Prostate gland (tissue), 2 donors: ENCODE measurements around the gene FAM89B.

Experiments used
- POLR2A ChIP-seq: fragments of 450-650 bp; IDR thresholded peaks from one replicate; pipeline ENCODE4 v1.6.1; 2016; ENCODE audit warnings: antibody characterized with exemption, mild to moderate bottlenecking
- POLR2AphosphoS5 ChIP-seq: sonication (generic); formaldehyde crosslinking; IDR thresholded peaks from one replicate; pipeline ENCODE4 v1.6.1; 2017; ENCODE audit warnings: antibody characterized with exemption
- TF ChIP-seq, protein P1 (sequence below), 4 experiments: fragments of 200-600 bp in 2 of 4; fragments of 450-650 bp in 2 of 4; sonication (generic) in 2 of 4; IDR thresholded peaks; 1 replicate in 3 of 4; 2 replicates in 1 of 4; pipeline ENCODE4 v1.5.1; 2016 to 2019; ENCODE audit warnings: antibody characterized with exemption in 4 of 4, mild to moderate bottlenecking in 2 of 4, moderate library complexity in 2 of 4

DNA sequence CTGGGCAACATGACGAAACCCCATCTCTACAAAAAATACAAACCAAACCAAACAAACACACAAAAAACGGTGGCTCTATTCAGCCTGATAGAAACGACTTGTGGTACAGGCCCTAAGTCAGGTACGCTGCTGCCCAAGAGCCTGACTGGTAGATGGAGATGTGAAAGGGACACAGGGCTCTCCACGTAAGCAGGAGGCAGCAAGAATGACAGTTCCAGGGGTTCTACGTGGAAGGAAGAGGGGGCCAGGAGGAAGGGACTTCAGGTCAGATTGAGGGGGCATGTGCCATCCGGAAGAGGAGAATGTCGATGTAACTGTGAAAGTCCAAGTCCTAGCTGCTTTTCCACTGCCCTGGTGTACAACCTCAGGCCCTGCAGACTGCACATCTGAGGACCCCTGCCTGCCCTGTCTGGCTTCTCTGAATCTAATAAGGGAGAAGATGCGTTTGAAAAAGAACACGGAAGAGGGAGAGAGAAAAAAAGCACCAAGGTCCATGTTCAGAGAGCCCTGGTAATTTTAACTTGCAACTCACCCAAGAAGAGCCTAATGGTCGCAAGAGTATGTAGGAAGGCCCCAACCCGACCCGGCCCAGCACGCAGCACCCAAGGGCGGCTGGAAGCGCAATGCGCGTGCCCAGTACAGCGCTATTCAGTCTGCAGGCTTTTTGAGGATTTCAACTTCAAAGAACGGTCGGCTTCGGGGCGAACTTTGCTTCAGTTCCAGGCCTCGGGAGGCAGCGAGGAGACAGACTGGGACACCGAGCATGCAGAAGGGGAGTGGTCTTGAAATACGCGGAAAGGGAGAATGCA lies 3.0 kb upstream of the FAM89B start:
- TF ChIP-seq, protein P1, sequence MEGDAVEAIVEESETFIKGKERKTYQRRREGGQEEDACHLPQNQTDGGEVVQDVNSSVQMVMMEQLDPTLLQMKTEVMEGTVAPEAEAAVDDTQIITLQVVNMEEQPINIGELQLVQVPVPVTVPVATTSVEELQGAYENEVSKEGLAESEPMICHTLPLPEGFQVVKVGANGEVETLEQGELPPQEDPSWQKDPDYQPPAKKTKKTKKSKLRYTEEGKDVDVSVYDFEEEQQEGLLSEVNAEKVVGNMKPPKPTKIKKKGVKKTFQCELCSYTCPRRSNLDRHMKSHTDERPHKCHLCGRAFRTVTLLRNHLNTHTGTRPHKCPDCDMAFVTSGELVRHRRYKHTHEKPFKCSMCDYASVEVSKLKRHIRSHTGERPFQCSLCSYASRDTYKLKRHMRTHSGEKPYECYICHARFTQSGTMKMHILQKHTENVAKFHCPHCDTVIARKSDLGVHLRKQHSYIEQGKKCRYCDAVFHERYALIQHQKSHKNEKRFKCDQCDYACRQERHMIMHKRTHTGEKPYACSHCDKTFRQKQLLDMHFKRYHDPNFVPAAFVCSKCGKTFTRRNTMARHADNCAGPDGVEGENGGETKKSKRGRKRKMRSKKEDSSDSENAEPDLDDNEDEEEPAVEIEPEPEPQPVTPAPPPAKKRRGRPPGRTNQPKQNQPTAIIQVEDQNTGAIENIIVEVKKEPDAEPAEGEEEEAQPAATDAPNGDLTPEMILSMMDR (IDR thresholded peaks at IDR 0.05) = no peak
- TF ChIP-seq POLR2A (no peak), POLR2AphosphoS5 (no peak)
